Fibroblast of peridontal ligament (primary cell): ENCODE results near the gene PLEKHF1.
"Not testable (repeated sequence)": the region's sequence is repeated elsewhere in the genome, so short reads cannot be mapped to it uniquely, and the experiment has no call there.

ENCODE experiments used
- DNase-seq: peaks from one replicate; pipeline ENCODE4 v3.0.0-alpha.2; 2010; ENCODE audit errors: extremely low read depth

Gene PLEKHF1, protein sequence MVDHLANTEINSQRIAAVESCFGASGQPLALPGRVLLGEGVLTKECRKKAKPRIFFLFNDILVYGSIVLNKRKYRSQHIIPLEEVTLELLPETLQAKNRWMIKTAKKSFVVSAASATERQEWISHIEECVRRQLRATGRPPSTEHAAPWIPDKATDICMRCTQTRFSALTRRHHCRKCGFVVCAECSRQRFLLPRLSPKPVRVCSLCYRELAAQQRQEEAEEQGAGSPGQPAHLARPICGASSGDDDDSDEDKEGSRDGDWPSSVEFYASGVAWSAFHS

DNA sequence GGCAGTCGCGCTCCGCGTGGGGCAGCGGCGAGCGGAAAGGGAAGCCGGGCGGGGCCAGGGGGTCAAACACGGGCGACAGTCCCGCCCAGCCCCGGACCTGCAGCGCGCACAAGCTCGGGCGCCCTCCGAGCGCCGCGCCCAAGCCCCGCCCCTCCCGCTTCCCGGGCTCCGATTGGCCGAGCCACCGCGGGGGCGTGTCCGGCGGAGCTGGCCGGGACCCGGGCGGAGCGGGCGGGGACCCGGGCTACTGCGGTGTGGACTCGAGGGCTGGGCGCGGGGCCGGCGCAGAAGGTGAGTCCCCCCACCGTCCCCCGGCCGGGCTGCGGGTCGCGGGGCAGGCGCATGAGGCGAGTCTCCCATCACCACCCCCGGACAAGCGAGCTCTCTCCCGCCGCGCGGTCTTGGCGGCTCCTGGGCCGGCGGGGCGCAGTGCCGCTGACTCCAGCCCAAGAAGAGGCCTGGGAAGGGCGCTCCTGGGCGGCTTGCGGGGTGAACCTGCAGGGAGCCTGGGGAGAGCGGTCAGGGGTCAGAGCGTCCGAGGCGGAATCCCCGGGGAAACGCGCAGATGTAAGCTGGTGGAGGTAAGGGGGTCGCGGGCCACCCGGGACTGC, at the start of gene PLEKHF1:
Gene PLEKHF1, plus strand, starts transcription at position 247 of the 611 bp plus-strand sequence. CDS start 8,379 bp downstream, outside the sequence.
- DNase-seq: peak; percentile 60

- no peak for DNase-seq
Observed at GRCh38 chr19:29615891-29616425, 49.3 kb upstream of the PLEKHF1 start.

DNA sequence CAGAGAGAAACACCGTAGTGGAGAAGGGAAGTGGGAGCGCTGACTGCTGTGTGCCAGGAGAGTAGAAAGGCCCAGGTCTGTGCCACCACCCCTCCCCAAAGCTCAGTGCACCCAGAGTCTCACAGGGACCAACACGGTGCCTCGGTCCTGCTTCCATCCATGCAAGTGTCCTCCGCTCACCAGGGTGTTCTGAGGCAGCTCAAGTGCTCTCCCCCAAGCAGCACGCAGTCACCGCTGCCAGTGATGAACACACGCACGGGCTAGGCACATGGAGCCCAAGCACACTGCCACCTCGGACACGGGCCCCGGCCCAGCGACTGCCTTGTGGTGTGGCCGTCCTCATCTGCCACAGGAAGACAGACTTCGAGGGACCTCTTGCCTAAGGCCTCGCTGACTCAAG, 48.7 kb upstream of the PLEKHF1 start:
- no peak for DNase-seq

DNA sequence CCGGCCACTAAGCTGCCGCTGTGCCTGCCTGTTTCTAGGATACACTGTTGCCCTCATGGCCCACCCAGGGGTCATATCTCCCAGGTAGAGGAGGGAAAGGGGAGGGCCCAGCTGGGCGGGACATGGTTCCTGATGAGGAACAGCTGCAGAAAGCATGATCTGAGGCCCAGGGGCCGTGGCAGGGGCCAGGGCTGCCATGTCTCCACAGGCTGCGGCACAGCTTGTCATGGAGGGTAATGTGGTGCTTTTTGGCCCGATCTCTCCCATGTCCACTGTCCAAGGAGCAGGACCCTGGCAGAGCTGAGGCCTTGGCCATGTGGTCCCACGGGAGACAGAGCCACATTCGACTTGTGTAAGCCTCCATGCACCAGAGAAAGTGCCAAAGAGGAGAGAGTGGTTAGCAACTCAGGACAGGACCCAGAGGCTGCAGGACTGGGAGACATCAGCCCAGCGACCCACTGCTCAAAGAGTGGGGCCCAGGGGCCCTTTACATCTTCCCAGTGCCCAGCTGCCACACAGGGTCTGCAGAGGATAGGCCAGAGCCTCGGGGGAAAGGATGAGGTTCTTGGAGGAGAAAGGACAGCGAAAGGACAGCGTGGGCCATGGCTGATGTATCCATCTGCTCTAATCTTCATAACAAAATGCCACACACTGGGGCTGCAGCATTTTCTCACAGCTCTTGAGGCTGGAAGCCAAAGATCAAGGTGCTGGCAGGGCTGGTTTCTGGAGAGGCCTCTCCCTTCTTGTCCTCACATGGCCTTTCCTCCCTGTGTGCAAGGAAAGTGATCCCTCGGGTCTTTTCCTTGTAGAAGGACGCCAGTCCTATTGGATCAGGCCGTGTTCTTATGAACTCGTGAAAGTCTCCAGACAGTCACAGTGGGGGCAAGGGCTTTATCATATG, 47.6 kb upstream of the PLEKHF1 start:
- no peak for DNase-seq

- no peak for DNase-seq
Observed at GRCh38 chr19:29618434-29618833, 46.8 kb upstream of the PLEKHF1 start.

- DNase-seq: no peak
Observed at GRCh38 chr19:29618871-29619270, 46.4 kb upstream of the PLEKHF1 start.

DNA sequence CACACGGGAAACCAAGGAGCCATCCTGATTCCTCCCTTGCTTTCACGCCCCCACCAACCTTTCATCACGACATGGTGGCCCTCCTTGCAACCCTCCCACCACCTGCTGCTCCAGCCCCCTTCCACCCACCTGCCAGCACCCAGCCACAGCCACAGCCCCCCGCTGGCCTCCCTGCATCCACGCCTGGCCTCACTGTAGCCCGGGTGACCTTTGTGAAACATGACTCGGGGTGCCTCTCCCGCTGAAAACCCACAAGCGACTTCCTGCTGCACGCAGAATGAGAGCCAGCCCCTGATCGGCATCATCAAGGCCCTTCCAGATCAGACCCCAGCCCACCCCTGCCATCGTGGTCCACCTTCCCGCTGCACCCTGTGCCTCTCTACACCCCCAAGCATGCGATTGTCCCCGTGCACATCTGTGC, 44.3 kb upstream of the PLEKHF1 start:
- no peak for DNase-seq

DNA sequence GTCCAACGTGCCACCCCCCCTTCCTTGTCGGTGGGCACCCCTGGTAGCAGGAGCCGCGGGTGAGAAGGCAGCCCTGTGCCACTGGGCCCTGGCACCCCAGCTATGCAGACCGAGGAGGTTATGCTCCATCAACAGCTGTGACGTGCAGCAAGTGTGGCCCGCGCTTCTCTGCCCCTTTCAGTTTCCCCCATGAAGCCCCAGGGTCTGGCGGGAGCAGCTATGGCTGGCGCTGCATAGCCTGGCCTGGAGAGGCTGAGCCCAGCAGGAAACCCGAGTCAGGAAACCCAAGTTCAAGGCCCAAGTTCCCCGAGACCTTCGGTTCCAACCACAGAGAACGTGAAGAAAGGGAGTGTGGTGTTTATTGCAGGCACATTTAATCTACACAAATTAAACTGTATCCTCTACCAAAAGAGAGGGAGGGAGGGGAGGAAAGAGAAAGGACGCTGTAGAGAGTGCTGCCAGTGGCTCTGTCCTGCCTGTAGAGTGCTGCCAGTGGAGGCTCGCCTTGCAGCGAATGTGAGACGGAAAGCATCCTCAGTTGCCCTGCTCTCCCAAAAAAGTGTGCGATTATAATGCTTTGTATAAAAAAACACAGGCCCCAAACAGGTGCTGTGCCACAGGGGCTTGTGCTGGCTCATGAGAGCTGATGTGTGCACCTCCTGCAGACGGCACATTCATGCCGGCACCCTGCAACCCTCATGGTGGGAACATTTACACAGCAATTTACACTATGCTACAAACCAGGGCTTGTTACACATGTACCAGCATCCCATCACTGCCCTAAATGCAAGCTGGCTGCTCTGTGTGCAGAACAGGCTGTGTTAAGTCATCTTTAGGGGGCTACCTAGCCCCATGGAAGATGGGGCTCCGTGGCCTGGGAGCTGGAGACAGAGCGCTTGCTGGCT, 42.8 kb upstream of the PLEKHF1 start:
- peak; percentile 52 for DNase-seq

DNA sequence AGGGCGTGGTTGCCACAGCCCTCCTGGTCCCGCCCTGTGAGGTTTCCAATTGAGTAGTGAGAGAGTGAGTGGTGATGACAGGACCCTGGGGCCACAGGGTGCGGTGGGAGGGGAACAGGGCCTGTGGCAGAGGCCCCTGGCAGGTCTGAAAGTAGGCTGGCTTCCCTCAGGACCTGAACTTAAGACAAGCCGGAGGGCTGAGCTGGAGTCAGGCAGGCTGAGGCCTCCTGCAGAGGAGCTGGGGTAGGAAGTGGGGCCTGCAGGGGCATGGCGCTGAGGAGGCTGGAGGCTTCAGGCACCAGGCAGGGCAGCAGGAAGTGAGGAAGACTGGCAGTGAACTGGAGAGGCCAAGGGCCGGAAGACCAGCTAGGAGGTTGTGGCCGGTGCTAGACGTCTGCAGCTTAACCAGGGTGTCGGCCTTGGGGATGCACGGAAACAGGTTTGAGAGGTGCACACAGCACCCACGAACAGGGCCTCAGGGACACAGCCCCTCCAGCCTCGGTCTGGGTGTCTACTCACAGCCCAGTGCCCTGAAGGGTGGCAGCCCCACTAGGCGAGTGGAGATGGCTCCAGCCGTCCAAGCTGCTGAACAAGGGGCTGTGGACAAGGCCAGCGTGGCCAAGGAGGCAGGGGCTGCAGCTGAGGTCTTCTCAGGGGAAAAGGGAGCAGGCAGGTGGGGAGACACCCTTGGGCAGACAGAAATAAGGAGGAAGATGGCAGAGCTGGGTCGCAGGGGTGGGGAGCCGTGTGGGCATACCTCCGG, 41.4 kb upstream of the PLEKHF1 start:
- no peak for DNase-seq

DNA sequence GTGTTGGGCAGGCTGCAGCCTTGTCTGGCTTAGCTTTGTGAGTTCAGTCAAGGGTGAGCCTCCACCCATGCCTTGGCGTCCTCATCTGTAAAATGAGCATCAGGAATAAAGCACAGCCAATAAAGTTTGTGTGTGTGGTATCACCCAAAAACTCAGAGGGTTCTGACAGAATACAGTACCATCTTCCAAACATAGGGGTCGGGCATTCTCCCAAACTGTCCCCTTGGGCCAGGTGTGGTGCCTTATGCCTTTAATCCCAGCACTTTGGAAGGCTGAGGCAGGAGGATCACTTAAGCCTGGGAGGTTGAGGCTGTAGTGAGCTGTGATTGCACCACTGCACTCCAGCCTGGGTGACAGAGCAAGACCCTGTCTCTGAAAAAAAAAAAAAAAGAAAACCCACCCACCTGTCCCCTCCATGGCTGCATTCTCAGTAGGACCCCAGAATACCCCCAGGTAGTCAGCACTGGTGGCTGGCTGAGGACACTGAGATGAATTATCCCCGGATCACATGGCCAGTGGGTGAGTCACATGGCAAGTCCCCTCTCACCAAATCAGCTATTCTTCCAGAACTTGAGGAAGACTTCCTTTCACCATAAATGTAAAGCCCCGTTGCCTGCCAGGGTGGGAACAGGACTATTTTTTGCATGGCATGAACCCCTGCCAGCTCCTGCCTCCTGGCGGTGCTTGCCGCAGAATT, 40.6 kb upstream of the PLEKHF1 start:
- no peak for DNase-seq

GRCh38 chr19:29625186-29625651, 40.0 kb upstream of the PLEKHF1 start:
- DNase-seq: no peak

GRCh38 chr19:29626386-29626785, 38.9 kb upstream of the PLEKHF1 start:
- no peak for DNase-seq

- DNase-seq: not testable (repeated sequence)
Observed at GRCh38 chr19:29626832-29627231, 38.4 kb upstream of the PLEKHF1 start.

- DNase-seq: no peak
Observed at GRCh38 chr19:29628661-29629385, 36.4 kb upstream of the PLEKHF1 start.

- DNase-seq: no peak
Observed at GRCh38 chr19:29629836-29630534, 35.3 kb upstream of the PLEKHF1 start.

DNA sequence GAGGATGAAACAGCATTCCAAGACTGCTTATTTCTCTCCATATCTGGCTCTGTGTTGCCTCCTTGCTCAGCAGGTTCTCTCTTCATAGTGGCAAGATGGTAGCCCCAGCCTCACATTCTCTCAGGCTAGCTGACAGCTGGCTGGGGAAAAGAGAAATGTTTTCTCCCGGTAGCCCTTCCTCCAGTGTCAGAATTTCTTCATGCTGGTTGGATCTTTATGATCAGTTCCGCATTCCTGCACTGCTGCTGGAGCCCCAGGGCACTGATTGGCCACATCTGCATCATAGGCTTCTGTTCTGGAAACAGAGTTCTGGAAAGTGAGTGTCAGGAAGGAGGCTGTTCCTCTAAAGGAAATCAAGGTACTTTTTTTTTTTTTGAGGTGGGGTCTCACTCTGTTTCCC, 34.6 kb upstream of the PLEKHF1 start:
- DNase-seq: peak; percentile 17

DNA sequence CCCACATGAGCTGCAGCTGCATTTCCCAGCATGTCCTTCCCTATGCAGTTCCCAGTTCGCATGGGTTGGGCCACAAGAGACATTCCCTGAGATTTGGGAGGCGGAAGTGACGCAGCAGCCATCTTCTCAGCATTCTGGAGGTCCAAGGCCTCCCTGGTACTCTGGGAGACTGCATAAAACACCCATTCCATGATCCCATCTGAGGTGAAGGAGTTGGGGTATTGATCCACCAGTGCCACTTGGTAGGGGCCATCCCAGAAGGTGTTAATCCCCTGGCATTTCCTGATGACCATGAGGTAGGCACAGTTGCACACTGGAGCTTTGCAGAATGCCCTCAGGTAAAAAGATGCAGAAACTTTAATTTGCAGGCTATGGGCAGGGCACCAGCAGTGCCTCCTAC, 33.8 kb upstream of the PLEKHF1 start:
- no peak for DNase-seq

DNA sequence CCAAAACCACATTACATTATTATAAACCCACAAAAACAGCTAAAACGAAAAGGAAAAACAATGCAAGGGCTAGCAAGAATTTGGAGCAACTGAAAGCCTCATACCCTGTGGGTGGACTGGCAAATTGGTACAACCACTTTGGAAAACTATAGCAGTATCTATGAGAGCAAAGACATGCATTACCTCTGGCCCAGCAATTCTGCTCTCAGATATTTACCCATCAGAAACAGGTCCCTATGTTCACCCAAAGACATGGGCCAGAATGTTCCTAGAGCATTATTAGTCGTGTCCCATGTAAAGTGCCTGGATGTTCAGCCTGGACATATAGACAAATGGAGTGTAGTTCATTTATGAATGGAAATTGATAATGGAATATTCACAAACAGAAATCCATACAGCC, 31.3 kb upstream of the PLEKHF1 start:
- no peak for DNase-seq
